AG08396 (cell line): ENCODE results near the gene KIAA1614.
"Not testable (repeated sequence)": the region's sequence is repeated elsewhere in the genome, so short reads cannot be mapped to it uniquely, and the experiment has no call there.

ENCODE experiments used
- DNase-seq: peaks from one replicate; pipeline ENCODE4 v3.0.0; 2012; ENCODE audit warnings: low spot score, mixed read lengths

Gene KIAA1614

GRCh38 chr1:180941518-180942275 lies 29.0 kb downstream of the KIAA1614 start:
- no peak for DNase-seq

GRCh38 chr1:180945151-180945550 lies 32.5 kb downstream of the KIAA1614 start:
- DNase-seq = no peak

GRCh38 chr1:180945551-180945950 lies 32.9 kb downstream of the KIAA1614 start:
- DNase-seq = no peak

GRCh38 chr1:180946056-180946455 lies 33.4 kb downstream of the KIAA1614 start:
- no peak for DNase-seq

- DNase-seq = no peak
Observed at GRCh38 chr1:180946541-180947498, 34.1 kb downstream of the KIAA1614 start.

GRCh38 chr1:180947499-180947885 lies 34.8 kb downstream of the KIAA1614 start:
- no peak for DNase-seq

GRCh38 chr1:180947901-180948640 lies 35.4 kb downstream of the KIAA1614 start:
- no peak for DNase-seq

- no peak for DNase-seq
Observed at GRCh38 chr1:180948641-180949615, 36.2 kb downstream of the KIAA1614 start.

- no peak for DNase-seq
Observed at GRCh38 chr1:180949616-180950000, 36.9 kb downstream of the KIAA1614 start.

GRCh38 chr1:180950321-180950720 lies 37.6 kb downstream of the KIAA1614 start:
- no peak for DNase-seq

- no peak for DNase-seq
Observed at GRCh38 chr1:180951186-180951745, 38.6 kb downstream of the KIAA1614 start.

GRCh38 chr1:180951836-180952656 lies 39.3 kb downstream of the KIAA1614 start:
- no peak for DNase-seq

GRCh38 chr1:180952657-180953013 lies 39.9 kb downstream of the KIAA1614 start:
- DNase-seq = no peak

- DNase-seq = no peak
Observed at GRCh38 chr1:180953291-180954004, 40.8 kb downstream of the KIAA1614 start.

- peak; percentile 88 for DNase-seq
Observed at GRCh38 chr1:180954005-180954800, 41.5 kb downstream of the KIAA1614 start.

GRCh38 chr1:180954801-180955165 lies 42.1 kb downstream of the KIAA1614 start:
- no peak for DNase-seq

GRCh38 chr1:180956028-180956640 lies 43.4 kb downstream of the KIAA1614 start:
- DNase-seq = no peak

GRCh38 chr1:180959620-180960019 lies 46.9 kb downstream of the KIAA1614 start:
- DNase-seq = not testable (repeated sequence)
